GM18499 (cell line): ENCODE measurements around the gene GNPAT.
"Not testable (repeated sequence)": the region's sequence is repeated elsewhere in the genome, so short reads cannot be mapped to it uniquely, and the experiment has no call there.

Experiments used
- ATAC-seq: cut with Tn5 transposase; IDR thresholded peaks from one replicate; pipeline ENCODE4 v1.9.1; 2021; ENCODE audit warnings: moderate number of reproducible peaks; ENCODE audit not compliant: insufficient read depth, unreplicated experiment

GNPAT gene

GRCh38 chr1:231212301-231212700, 28.7 kb upstream of the GNPAT start:
- ATAC-seq = not testable (repeated sequence)

DNA sequence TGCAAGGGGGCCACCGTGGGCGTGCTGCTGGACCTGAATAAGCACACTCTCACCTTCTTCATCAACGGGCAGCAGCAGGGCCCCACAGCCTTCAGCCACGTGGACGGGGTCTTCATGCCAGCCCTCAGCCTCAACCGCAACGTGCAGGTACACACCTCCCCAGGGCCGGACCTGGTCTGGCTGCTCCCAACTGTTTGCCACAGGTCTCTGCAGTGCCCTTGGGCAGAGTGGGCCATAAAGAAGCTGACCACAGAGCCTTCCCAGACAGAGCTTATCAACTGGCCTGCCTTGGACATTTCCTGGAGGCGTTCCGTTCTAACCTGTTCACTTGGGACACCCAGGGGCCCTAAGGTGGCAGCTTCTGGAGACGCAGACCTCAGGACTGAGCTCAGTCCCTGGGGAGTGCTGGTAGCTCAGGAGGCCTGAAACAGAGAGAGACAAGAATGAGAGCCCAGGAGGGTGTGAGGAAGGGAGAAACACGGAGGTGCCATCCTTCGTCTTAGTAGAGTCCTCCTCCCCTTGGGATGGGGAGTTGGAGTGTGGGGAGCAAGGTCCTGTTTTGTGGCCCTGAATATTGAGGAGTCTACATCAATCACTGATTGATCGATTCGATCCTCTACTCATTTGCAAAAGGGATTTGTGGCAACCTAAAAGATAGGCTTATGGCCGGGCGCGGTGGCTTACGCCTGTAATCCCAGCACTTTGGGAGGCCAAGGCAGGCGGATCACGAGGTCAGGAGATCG, 27.0 kb upstream of the GNPAT start:
- ATAC-seq = no peak

- ATAC-seq = no peak
Observed at GRCh38 chr1:231214918-231215680, 25.9 kb upstream of the GNPAT start.

DNA sequence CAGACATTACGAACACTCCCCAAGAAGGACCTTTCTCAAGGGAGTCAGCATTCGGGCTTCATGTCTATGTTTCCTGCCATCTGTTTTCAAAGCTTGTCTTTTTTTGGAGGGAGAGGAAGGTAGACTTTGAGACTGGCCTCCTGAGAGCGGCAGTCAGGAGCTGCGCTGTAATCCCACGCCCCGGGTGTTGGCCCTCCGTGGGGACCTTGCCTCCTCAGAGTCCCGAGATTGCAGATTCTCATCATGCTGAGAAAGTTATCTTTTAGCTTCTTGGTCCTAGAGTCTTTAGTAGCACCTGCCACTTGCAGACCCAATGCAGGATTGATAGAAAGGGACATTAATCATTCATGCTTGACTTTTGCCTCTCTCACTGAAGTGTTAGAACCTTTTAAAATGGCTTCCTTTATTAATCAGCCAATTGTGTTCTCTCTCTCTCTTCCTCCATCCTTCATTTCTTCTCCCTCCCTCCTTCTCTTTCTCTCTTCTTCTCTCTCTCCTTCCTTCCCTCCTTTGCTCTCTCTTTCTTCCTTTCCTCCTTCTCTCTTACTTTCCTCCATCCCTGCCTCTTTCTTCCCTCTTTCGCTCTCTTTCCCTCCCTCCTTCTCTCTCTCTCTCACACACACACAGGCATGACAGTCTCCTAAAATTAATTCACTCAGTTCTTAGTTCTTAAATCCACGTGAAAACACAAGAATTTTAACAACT, 25.2 kb upstream of the GNPAT start:
- no peak for ATAC-seq

- no peak for ATAC-seq
Observed at GRCh38 chr1:231216498-231216897, 24.5 kb upstream of the GNPAT start.

GRCh38 chr1:231217056-231217455, 24.0 kb upstream of the GNPAT start:
- ATAC-seq = no peak

DNA sequence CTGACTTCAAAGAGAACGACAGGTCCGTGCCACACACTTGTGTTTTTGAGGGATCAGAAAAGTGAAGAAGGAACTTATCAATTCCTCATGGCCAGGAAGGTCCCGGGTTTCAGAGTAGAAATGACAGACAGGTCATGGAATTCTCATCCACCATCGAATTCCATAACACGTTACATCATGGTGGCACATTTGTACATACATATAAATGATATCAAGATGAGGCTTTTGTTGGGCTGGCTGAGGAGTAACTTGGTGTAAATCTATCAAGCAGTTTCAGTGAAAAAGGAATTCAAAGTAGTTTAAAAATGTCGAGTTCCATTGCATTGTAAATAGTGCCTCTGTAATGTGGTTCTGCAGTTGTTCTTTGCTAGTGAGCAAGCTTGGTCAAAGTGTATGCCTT, 22.9 kb upstream of the GNPAT start:
- ATAC-seq = no peak

DNA sequence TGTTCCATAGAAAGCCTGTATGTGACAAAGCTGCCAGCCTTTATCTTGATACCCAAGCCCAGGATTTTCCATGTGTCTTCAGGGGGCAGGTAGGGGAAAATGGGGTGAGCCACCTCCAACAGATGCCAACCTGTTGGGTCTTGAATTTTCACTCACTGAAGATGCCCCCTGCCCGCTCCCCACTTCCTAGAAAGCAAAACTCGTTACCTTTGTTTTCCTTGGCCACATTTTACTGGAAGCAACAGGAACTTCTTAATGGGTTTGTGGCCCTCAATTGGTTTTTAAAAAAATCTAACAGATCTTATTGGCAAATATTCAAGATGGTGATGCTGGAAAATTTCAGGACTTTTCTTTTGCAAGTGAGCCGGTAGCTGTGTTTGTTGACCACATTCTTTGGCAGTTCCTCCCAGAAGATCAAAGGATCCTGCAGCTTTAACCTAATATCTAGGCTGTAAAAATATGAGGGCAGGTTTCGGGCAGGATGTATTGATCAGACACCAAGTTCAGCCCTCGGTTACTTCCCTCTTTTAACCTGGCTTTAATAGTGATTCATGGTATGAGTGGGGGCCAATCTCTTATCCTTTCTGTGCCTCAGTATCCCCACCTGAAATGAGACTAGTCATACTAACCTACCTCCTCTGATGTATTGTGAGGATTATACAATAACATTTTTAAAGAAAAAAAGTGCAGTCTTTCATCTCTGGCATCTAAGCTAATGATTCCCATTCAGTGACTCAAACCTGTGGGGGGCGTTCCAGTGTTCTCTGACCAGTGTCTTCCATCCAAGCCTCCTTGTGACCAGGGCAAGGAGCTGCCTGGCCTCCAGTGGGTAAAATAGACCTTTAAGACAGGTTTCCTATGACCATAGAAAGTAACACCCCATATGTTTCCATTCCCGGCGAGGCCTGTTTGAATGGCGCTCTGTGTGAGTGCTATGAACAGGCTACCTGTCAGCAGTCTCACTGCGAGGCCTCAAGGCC, 21.3 kb upstream of the GNPAT start:
- ATAC-seq = no peak

- ATAC-seq = no peak
Observed at GRCh38 chr1:231220801-231221200, 20.2 kb upstream of the GNPAT start.

- no peak for ATAC-seq
Observed at GRCh38 chr1:231226156-231226555, 14.9 kb upstream of the GNPAT start.

- no peak for ATAC-seq
Observed at GRCh38 chr1:231231511-231231910, 9.5 kb upstream of the GNPAT start.

- ATAC-seq = peak; percentile 77
Observed at GRCh38 chr1:231232870-231233734, 7.9 kb upstream of the GNPAT start.

DNA sequence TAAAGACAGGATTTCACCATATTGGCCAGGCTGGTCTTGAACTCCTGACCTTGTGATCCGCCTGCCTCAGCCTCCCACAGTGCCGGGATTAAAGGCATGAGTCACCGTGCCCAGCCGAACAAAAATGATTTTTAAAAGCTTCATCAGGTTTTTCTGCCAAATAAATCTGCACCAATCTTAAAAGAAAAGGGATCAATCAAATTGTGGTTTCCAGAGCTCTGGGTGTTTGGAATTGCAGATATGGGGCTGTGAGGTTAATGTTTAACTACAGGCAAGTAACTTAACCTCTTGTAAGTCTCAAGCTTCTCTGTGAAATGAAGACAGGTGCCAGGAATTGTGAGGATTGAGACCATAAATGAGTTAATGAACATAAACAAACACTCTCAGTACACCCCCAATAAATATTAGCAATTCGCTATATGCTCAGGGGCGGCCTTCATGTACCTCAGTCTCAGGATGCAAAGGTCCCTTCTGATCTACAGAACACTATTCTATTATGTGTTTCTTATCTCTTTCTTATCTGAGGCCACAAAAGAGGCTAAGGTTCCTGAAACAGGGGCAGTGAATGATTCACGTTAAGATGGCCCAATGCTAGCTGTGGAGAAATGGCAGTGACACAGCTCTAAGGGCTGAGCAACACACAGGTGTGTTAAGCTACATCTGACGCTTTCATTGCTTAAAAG, 7.1 kb upstream of the GNPAT start:
- no peak for ATAC-seq

GRCh38 chr1:231234506-231234905, 6.5 kb upstream of the GNPAT start:
- no peak for ATAC-seq

GRCh38 chr1:231235526-231236207, 5.3 kb upstream of the GNPAT start:
- ATAC-seq = no peak

GRCh38 chr1:231236208-231236591, 4.8 kb upstream of the GNPAT start:
- ATAC-seq = no peak

DNA sequence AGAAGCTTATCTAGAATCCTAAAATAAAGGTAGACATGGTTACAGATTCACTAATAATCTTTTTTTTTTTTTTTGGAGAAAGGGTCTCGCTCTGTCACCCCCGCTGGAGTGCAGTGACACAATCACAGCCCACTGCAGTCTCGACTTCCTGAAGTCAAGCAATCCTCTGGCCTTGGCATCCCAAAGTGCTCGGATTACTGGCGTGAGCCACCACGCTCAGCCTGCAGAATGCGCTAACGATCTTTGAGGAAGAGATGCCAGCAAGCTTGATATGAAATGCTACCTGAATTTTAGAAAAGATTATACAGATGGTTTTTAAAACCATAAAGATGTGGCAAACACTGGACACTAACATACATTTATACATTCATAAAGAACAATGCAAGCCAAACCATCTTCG, 4.1 kb upstream of the GNPAT start:
- no peak for ATAC-seq

DNA sequence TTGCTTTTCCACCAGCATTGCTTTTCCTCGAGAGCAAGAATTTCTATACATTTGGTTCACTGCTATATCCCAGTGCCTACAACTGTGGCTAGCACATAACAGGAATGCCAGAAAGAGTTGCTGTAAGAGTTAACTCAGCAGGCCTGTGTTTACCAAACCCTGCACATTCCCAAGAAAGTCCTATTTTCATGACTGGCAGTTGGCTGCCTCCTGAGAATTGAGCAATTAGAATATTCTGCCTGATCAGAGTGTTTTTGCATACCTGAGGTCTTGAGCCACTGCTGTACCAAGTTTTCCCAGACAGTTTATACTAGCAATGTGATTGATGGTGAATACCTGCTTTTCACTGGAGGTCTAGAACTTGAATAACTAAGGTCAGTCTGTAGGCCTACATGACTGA, 2.7 kb upstream of the GNPAT start:
- no peak for ATAC-seq
